ENCODE results near the gene MMP19. TPM values are rescaled to one million over a fixed set of nuclear protein-coding genes. Genes with fewer than 3 reads are reported as not detected.

Gene MMP19
- total and polyA plus RNA-seq, 5 donors from 2014 or later, result not detected

DNA sequence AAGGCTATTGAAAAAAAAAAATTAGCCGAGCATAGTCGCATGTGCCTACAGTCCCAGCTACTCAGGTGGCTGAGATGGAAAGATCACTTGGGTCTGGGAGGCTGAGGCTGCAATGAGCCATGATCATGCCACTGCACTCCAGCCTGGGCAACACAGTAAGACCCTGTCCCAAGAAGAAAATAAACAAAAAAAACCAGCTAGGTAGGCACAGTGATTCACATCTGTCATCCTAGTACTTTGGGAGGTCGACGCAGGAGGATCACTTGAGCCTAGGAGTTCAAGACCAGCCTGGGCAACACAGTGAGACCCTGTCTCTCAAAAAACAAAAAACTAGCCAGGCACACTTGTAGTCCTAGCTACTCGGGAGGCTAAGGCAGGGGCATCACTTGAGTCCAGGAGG, 33.5 kb downstream of the MMP19 start:
- Mint-ChIP-seq H3K4me1 (peaks cover 20 to 52% (median 38%) of the 10 kb centered on the region in 4 donors), H3K4me3 (no peak overlapping the region), H3K27ac (no peak overlapping the region), H3K36me3 (peaks cover 19% of the 10 kb centered on the region), H3K27me3 (no peaks in the 10 kb centered on the region), H3K9me3 (peaks cover 0 to 2% (median 0%) of the 10 kb centered on the region in 7 donors)
- DNase-seq (no peak), ATAC-seq (ENCODE audit: low read depth in 2 of 2) (no peak)
- H3K36me3 ChIP-seq (ENCODE audit: control insufficient read depth, insufficient read depth, low read length), result peaks cover 27% of the 10 kb centered on the region
- H3K27ac ChIP-seq (ENCODE audit: insufficient read depth, low read length, poor library complexity, severe bottlenecking), result no peak overlapping the region
- no peaks in the 10 kb centered on the region for H3K27me3 ChIP-seq (ENCODE audit: control insufficient read depth, insufficient read depth, low read length)
- H3K9me3 ChIP-seq (ENCODE audit: control insufficient read depth in 2 of 2, low read length in 2 of 2), result no peaks in the 10 kb centered on the region
- peaks cover 10% of the 10 kb centered on the region for H3K4me1 ChIP-seq (ENCODE audit: control insufficient read depth, insufficient read depth, low read length, poor library complexity, severe bottlenecking)
- H3K4me3 ChIP-seq (ENCODE audit: low read depth, low read length), result no peak overlapping the region

- H3K36me3 Mint-ChIP-seq, result peaks cover 22% of the 10 kb centered on the region
- no peak overlapping the region for H3K27ac Mint-ChIP-seq
These were observed 35.8 kb downstream of the MMP19 start for GRCh38 chr12:55806982-55807381.

DNA sequence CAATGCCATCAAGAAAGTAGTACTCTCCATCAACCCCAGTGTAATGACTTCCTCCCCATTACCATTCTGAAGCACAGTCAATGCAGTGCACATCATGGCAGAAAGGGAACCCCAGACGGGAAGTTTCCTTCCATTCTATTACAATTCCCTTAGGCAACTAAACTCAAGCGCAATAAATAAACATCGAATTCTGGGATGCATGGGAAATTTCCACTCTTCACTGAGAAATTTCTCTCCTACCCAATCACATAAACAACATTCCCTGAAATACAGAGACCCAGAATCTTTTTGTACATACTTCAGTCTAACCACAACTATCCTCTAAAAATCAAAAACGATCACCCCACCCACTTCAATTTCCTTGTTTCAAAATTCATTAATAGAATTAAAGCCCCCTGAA, 45.2 kb downstream of the MMP19 start:
- H3K4me3 ChIP-seq (ENCODE audit: low read depth, low read length), result no peak overlapping the region
- H3K27me3 ChIP-seq (ENCODE audit: control insufficient read depth, insufficient read depth, low read length), result no peaks in the 10 kb centered on the region
- no peaks in the 10 kb centered on the region for H3K27me3 Mint-ChIP-seq
- DNase-seq (no peak), ATAC-seq (ENCODE audit: low read depth in 2 of 2) (no peak)
- no peaks in the 10 kb centered on the region for H3K9me3 ChIP-seq (ENCODE audit: control insufficient read depth in 2 of 2, low read length in 2 of 2)
- H3K4me3 Mint-ChIP-seq, result no peak overlapping the region
- H3K4me1 Mint-ChIP-seq, result peaks cover 0 to 17% (median 8%) of the 10 kb centered on the region in 4 donors
- peaks cover 35% of the 10 kb centered on the region for H3K36me3 Mint-ChIP-seq
- no peaks in the 10 kb centered on the region for H3K4me1 ChIP-seq (ENCODE audit: control insufficient read depth, insufficient read depth, low read length, poor library complexity, severe bottlenecking)
- H3K27ac ChIP-seq (ENCODE audit: insufficient read depth, low read length, poor library complexity, severe bottlenecking), result no peak overlapping the region
- H3K9me3 Mint-ChIP-seq, result no peaks in the 10 kb centered on the region
- peak overlapping the region in 1 of 3 donors; percentile 84 for H3K27ac Mint-ChIP-seq
- peaks cover 86% of the 10 kb centered on the region for H3K36me3 ChIP-seq (ENCODE audit: control insufficient read depth, insufficient read depth, low read length)

More at GRCh38 chr12:55806982-55807381, 35.8 kb downstream of the MMP19 start:
- Mint-ChIP-seq H3K9me3 (peaks cover 0 to 2% (median 0%) of the 10 kb centered on the region in 7 donors), H3K4me3 (no peak overlapping the region), H3K27me3 (no peaks in the 10 kb centered on the region), H3K4me1 (peaks cover 12 to 42% (median 28%) of the 10 kb centered on the region in 4 donors)
- Histone ChIP-seq H3K36me3 (ENCODE audit: control insufficient read depth, insufficient read depth, low read length) (peaks cover 40% of the 10 kb centered on the region), H3K9me3 (ENCODE audit: control insufficient read depth in 2 of 2, low read length in 2 of 2) (no peaks in the 10 kb centered on the region), H3K27ac (ENCODE audit: insufficient read depth, low read length, poor library complexity, severe bottlenecking) (no peak overlapping the region), H3K27me3 (ENCODE audit: control insufficient read depth, insufficient read depth, low read length) (no peaks in the 10 kb centered on the region), H3K4me1 (ENCODE audit: control insufficient read depth, insufficient read depth, low read length, poor library complexity, severe bottlenecking) (peaks cover 4% of the 10 kb centered on the region), H3K4me3 (ENCODE audit: low read depth, low read length) (no peak overlapping the region)
- ATAC-seq (ENCODE audit: low read depth in 2 of 2) (no peak), DNase-seq (no peak)

DNA sequence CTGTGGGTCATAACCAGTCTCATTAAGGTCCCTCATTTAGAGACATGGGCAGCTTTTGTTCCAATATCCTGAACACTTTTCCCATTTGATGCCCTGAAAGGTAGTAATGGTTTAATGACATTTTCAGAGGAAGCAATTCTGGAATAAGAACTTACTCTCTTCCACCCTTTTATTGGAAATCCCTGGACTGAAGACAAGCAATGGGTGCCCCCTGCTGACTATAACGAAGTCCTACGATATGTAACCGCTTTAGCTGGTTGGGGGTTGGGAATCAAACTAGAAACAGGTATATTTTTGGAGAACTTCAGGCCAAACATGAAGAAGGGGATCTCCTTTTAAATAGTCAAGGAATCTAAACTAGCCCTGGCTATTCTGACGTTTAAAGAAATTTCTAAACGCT, 45.7 kb downstream of the MMP19 start:
- H3K36me3 Mint-ChIP-seq, result peaks cover 35% of the 10 kb centered on the region
- ATAC-seq (ENCODE audit: low read depth in 2 of 2) (no peak), DNase-seq (peak in 2 of 3 donors; percentile 30 to 44)
- Histone ChIP-seq H3K9me3 (ENCODE audit: control insufficient read depth in 2 of 2, low read length in 2 of 2) (no peaks in the 10 kb centered on the region), H3K4me1 (ENCODE audit: control insufficient read depth, insufficient read depth, low read length, poor library complexity, severe bottlenecking) (no peaks in the 10 kb centered on the region), H3K27me3 (ENCODE audit: control insufficient read depth, insufficient read depth, low read length) (no peaks in the 10 kb centered on the region), H3K27ac (ENCODE audit: insufficient read depth, low read length, poor library complexity, severe bottlenecking) (no peak overlapping the region), H3K36me3 (ENCODE audit: control insufficient read depth, insufficient read depth, low read length) (peaks cover 88% of the 10 kb centered on the region), H3K4me3 (ENCODE audit: low read depth, low read length) (no peak overlapping the region)
- H3K4me1 Mint-ChIP-seq, result peaks cover 0 to 17% (median 8%) of the 10 kb centered on the region in 4 donors
- no peaks in the 10 kb centered on the region for H3K9me3 Mint-ChIP-seq
- H3K4me3 Mint-ChIP-seq, result no peak overlapping the region
- no peaks in the 10 kb centered on the region for H3K27me3 Mint-ChIP-seq
- H3K27ac Mint-ChIP-seq, result peak overlapping the region in 1 of 3 donors; percentile 50

- no peak overlapping the region for H3K27ac Mint-ChIP-seq
- peaks cover 37% of the 10 kb centered on the region for H3K36me3 Mint-ChIP-seq
These were observed 46.8 kb downstream of the MMP19 start for GRCh38 chr12:55795950-55796349.

DNA sequence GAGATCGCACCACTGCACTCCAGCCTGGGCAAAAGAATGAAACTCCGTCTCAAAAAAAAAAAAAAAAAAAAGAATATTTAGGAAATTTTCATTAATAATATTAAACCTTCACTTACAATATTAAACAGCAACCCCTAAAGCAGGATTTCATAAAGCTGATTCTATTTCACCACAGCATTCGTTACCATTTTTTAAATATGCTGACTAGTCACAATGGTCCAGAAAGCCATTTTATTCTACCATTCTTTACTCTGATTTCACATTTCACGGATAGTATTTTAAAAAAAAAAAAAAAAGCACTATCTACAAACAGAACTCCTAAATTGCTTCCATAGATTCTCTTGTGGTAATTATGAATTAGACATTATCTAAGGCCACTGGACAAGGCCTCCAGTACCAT, 52.8 kb downstream of the MMP19 start:
- Histone ChIP-seq H3K27me3 (ENCODE audit: control insufficient read depth, insufficient read depth, low read length) (no peaks in the 10 kb centered on the region), H3K4me1 (ENCODE audit: control insufficient read depth, insufficient read depth, low read length, poor library complexity, severe bottlenecking) (no peaks in the 10 kb centered on the region), H3K27ac (ENCODE audit: insufficient read depth, low read length, poor library complexity, severe bottlenecking) (no peak overlapping the region), H3K9me3 (ENCODE audit: control insufficient read depth in 2 of 2, low read length in 2 of 2) (no peaks in the 10 kb centered on the region), H3K4me3 (ENCODE audit: low read depth, low read length) (no peak overlapping the region), H3K36me3 (ENCODE audit: control insufficient read depth, insufficient read depth, low read length) (peaks cover 76% of the 10 kb centered on the region)
- no peaks in the 10 kb centered on the region for H3K9me3 Mint-ChIP-seq
- ATAC-seq (ENCODE audit: low read depth in 2 of 2) (no peak), DNase-seq (no peak)
- peaks cover 44% of the 10 kb centered on the region for H3K36me3 Mint-ChIP-seq
- H3K27ac Mint-ChIP-seq, result no peak overlapping the region
- H3K4me1 Mint-ChIP-seq, result peaks cover 5 to 15% (median 9%) of the 10 kb centered on the region in 4 donors
- H3K27me3 Mint-ChIP-seq, result no peaks in the 10 kb centered on the region
- H3K4me3 Mint-ChIP-seq, result no peak overlapping the region

More at GRCh38 chr12:55795950-55796349, 46.8 kb downstream of the MMP19 start:
- H3K27me3 ChIP-seq (ENCODE audit: control insufficient read depth, insufficient read depth, low read length), result no peaks in the 10 kb centered on the region
- ATAC-seq (ENCODE audit: low read depth in 2 of 2) (no peak), DNase-seq (no peak)
- Mint-ChIP-seq H3K4me3 (no peak overlapping the region), H3K9me3 (no peaks in the 10 kb centered on the region), H3K27me3 (no peaks in the 10 kb centered on the region), H3K4me1 (peaks cover 0 to 17% (median 7%) of the 10 kb centered on the region in 4 donors)
- no peak overlapping the region for H3K4me3 ChIP-seq (ENCODE audit: low read depth, low read length)
- no peak overlapping the region for H3K27ac ChIP-seq (ENCODE audit: insufficient read depth, low read length, poor library complexity, severe bottlenecking)
- H3K9me3 ChIP-seq (ENCODE audit: control insufficient read depth in 2 of 2, low read length in 2 of 2), result no peaks in the 10 kb centered on the region
- peaks cover 79% of the 10 kb centered on the region for H3K36me3 ChIP-seq (ENCODE audit: control insufficient read depth, insufficient read depth, low read length)
- H3K4me1 ChIP-seq (ENCODE audit: control insufficient read depth, insufficient read depth, low read length, poor library complexity, severe bottlenecking), result no peaks in the 10 kb centered on the region

DNA sequence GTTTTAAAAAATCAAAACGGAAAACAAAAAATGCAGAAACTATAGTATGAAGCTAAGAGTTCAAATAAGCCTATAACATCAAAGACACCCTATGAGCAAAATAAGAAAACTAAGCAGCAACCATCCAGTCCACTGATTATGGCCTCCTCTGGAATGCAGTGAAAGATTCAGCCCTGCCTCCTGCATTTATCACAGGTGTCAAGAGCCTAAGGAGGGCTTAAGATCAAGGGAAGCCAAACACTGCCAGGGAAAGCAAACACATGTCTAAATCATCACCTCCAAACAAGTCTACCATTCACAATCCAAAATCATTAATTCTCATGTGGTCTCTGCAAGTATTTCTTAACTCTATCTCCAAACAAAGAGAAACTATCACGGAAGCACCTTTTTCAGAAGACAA, 53.6 kb downstream of the MMP19 start:
- no peak overlapping the region for H3K27ac ChIP-seq (ENCODE audit: insufficient read depth, low read length, poor library complexity, severe bottlenecking)
- no peak overlapping the region for H3K4me3 ChIP-seq (ENCODE audit: low read depth, low read length)
- H3K4me1 Mint-ChIP-seq, result peaks cover 5 to 9% (median 5%) of the 10 kb centered on the region in 4 donors
- H3K36me3 Mint-ChIP-seq, result peaks cover 40% of the 10 kb centered on the region
- H3K9me3 ChIP-seq (ENCODE audit: control insufficient read depth in 2 of 2, low read length in 2 of 2), result no peaks in the 10 kb centered on the region
- H3K27me3 Mint-ChIP-seq, result no peaks in the 10 kb centered on the region
- H3K4me3 Mint-ChIP-seq, result no peak overlapping the region
- no peaks in the 10 kb centered on the region for H3K4me1 ChIP-seq (ENCODE audit: control insufficient read depth, insufficient read depth, low read length, poor library complexity, severe bottlenecking)
- ATAC-seq (ENCODE audit: low read depth in 2 of 2), result no peak
- H3K27ac Mint-ChIP-seq, result peak overlapping the region in 1 of 3 donors; percentile 39
- no peaks in the 10 kb centered on the region for H3K27me3 ChIP-seq (ENCODE audit: control insufficient read depth, insufficient read depth, low read length)
- no peaks in the 10 kb centered on the region for H3K9me3 Mint-ChIP-seq
- peaks cover 76% of the 10 kb centered on the region for H3K36me3 ChIP-seq (ENCODE audit: control insufficient read depth, insufficient read depth, low read length)
- no peak for DNase-seq

DNA sequence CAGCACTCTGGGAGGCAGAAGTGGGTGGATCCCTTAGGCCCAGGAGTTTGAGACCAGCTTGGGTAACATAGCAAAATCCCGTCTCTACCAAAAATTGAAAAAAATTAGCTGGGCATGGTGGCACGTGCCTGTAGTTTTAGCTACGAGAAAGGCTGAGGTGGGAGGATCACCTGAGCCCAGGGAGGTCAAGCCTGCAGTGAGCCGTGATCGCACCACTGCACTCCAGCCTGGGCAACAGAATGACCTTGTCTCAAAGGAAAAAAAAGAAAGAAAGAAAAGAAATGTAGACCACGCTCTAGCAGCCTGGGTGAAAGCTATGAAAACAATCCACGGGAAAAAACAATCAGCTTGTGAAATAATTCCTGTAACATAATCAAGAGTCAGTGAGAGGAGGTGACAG, 54.2 kb downstream of the MMP19 start:
- Histone ChIP-seq H3K4me3 (ENCODE audit: low read depth, low read length) (no peak overlapping the region), H3K9me3 (ENCODE audit: control insufficient read depth in 2 of 2, low read length in 2 of 2) (no peaks in the 10 kb centered on the region), H3K4me1 (ENCODE audit: control insufficient read depth, insufficient read depth, low read length, poor library complexity, severe bottlenecking) (no peaks in the 10 kb centered on the region), H3K36me3 (ENCODE audit: control insufficient read depth, insufficient read depth, low read length) (peaks cover 76% of the 10 kb centered on the region), H3K27ac (ENCODE audit: insufficient read depth, low read length, poor library complexity, severe bottlenecking) (no peak overlapping the region), H3K27me3 (ENCODE audit: control insufficient read depth, insufficient read depth, low read length) (no peaks in the 10 kb centered on the region)
- H3K4me1 Mint-ChIP-seq, result peaks cover 4 to 8% (median 5%) of the 10 kb centered on the region in 4 donors
- peaks cover 41% of the 10 kb centered on the region for H3K36me3 Mint-ChIP-seq
- H3K9me3 Mint-ChIP-seq, result no peaks in the 10 kb centered on the region
- DNase-seq (no peak), ATAC-seq (ENCODE audit: low read depth in 2 of 2) (no peak)
- H3K27ac Mint-ChIP-seq, result peak overlapping the region in 1 of 3 donors; percentile 39
- no peaks in the 10 kb centered on the region for H3K27me3 Mint-ChIP-seq
- no peak overlapping the region for H3K4me3 Mint-ChIP-seq
